SK-N-SH treated with all-trans-retinoic acid at 6 μM for 48 hours (cell line): ENCODE data around the gene FAM24A.
"Not testable (repeated sequence)": the region's sequence is repeated elsewhere in the genome, so short reads cannot be mapped to it uniquely, and the experiment has no call there.

ENCODE experiments used
- ARNTL ChIP-seq: fragments of 450-650 bp; formaldehyde crosslinking; IDR thresholded peaks from 2 replicates; pipeline ENCODE4 v1.5.0; 2020; ENCODE audit warnings: low read depth, mild to moderate bottlenecking, moderate library complexity, borderline replicate concordance
- ESRRG ChIP-seq: fragments of 250-450 bp; sonication (Bioruptor Pico); IDR thresholded peaks from 2 replicates; pipeline ENCODE4 v1.6.1; 2021; ENCODE audit warnings: mild to moderate bottlenecking
- OSR1 ChIP-seq: fragments of 250-450 bp; sonication (Bioruptor Pico); IDR thresholded peaks from 2 replicates; pipeline ENCODE4 v1.8.0; 2022; ENCODE audit warnings: moderate library complexity, mild to moderate bottlenecking, inconsistent platforms
- PPARA ChIP-seq: fragments of 250-450 bp; sonication (Bioruptor Pico); IDR thresholded peaks from 2 replicates; pipeline ENCODE4 v1.5.0; 2020; ENCODE audit warnings: mild to moderate bottlenecking, borderline replicate concordance
- TCF4 ChIP-seq: fragments of 250-450 bp; sonication (Bioruptor Pico); IDR thresholded peaks from 2 replicates; pipeline ENCODE4 v1.8.0; 2021; ENCODE audit warnings: mild to moderate bottlenecking, moderate library complexity, borderline replicate concordance
- ZC3H10 ChIP-seq: fragments of 250-450 bp; sonication (Bioruptor Pico); IDR thresholded peaks from 2 replicates; pipeline ENCODE4 v1.5.1; 2021; ENCODE audit warnings: mild to moderate bottlenecking, moderate library complexity
- ZFP30 ChIP-seq: fragments of 450-650 bp; formaldehyde crosslinking; IDR thresholded peaks from 2 replicates; pipeline ENCODE4 v1.5.0; 2022; ENCODE audit warnings: mild to moderate bottlenecking, moderate library complexity
- TF ChIP-seq, protein P1 (sequence below): fragments of 250-450 bp; sonication (Bioruptor Pico); IDR thresholded peaks from 2 replicates; pipeline ENCODE4 v1.5.1; 2020; ENCODE audit warnings: low read depth, mild to moderate bottlenecking, moderate library complexity
- TF ChIP-seq, protein P2 (sequence below): fragments of 250-450 bp; sonication (Bioruptor Pico); IDR thresholded peaks from 2 replicates; pipeline ENCODE4 v1.8.0; 2020; ENCODE audit warnings: mild to moderate bottlenecking, moderate library complexity, borderline replicate concordance
- TF ChIP-seq, protein P3 (sequence below): fragments of 250-450 bp; sonication (Bioruptor Pico); IDR thresholded peaks from 2 replicates; pipeline ENCODE4 v1.5.0; 2020; ENCODE audit warnings: mild to moderate bottlenecking, moderate library complexity

DNA sequence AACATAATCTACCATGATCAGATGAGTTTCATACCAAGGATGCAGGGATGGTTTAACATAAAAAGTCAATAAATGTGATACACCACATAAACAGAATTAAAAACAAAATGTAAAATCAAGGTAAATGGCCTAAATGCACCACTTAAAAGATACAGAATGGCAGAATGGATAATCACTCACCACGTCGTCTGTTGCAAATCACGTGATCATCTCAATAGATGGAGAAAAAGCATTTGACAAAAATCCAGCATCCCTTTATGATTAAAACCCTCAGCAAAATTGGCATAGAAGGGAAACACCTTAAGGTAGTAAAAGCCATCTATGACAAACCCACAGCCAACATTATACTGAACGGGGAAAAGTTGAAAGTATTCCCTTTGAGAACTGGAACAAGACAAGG is 6.5 kb upstream of the FAM24A start:
- TF ChIP-seq PPARA; ESRRG (CRISPR knock-in tag); ZC3H10 (CRISPR knock-in tag); ZFP30; OSR1 (CRISPR knock-in tag); TCF4 (CRISPR knock-in tag); ARNTL (CRISPR knock-in tag): not testable (repeated sequence)
- TF ChIP-seq, protein P1, sequence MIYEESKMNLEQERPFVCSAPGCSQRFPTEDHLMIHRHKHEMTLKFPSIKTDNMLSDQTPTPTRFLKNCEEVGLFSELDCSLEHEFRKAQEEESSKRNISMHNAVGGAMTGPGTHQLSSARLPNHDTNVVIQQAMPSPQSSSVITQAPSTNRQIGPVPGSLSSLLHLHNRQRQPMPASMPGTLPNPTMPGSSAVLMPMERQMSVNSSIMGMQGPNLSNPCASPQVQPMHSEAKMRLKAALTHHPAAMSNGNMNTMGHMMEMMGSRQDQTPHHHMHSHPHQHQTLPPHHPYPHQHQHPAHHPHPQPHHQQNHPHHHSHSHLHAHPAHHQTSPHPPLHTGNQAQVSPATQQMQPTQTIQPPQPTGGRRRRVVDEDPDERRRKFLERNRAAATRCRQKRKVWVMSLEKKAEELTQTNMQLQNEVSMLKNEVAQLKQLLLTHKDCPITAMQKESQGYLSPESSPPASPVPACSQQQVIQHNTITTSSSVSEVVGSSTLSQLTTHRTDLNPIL (CRISPR knock-in tag) = not testable (repeated sequence)
- TF ChIP-seq, protein P2, sequence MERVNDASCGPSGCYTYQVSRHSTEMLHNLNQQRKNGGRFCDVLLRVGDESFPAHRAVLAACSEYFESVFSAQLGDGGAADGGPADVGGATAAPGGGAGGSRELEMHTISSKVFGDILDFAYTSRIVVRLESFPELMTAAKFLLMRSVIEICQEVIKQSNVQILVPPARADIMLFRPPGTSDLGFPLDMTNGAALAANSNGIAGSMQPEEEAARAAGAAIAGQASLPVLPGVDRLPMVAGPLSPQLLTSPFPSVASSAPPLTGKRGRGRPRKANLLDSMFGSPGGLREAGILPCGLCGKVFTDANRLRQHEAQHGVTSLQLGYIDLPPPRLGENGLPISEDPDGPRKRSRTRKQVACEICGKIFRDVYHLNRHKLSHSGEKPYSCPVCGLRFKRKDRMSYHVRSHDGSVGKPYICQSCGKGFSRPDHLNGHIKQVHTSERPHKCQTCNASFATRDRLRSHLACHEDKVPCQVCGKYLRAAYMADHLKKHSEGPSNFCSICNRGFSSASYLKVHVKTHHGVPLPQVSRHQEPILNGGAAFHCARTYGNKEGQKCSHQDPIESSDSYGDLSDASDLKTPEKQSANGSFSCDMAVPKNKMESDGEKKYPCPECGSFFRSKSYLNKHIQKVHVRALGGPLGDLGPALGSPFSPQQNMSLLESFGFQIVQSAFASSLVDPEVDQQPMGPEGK (CRISPR knock-in tag) = not testable (repeated sequence)
- TF ChIP-seq, protein P3, sequence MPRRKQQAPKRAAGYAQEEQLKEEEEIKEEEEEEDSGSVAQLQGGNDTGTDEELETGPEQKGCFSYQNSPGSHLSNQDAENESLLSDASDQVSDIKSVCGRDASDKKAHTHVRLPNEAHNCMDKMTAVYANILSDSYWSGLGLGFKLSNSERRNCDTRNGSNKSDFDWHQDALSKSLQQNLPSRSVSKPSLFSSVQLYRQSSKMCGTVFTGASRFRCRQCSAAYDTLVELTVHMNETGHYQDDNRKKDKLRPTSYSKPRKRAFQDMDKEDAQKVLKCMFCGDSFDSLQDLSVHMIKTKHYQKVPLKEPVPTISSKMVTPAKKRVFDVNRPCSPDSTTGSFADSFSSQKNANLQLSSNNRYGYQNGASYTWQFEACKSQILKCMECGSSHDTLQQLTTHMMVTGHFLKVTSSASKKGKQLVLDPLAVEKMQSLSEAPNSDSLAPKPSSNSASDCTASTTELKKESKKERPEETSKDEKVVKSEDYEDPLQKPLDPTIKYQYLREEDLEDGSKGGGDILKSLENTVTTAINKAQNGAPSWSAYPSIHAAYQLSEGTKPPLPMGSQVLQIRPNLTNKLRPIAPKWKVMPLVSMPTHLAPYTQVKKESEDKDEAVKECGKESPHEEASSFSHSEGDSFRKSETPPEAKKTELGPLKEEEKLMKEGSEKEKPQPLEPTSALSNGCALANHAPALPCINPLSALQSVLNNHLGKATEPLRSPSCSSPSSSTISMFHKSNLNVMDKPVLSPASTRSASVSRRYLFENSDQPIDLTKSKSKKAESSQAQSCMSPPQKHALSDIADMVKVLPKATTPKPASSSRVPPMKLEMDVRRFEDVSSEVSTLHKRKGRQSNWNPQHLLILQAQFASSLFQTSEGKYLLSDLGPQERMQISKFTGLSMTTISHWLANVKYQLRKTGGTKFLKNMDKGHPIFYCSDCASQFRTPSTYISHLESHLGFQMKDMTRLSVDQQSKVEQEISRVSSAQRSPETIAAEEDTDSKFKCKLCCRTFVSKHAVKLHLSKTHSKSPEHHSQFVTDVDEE (CRISPR knock-in tag) = not testable (repeated sequence)
